Panc1 (cell line): ENCODE results near the gene TLE1. TPM values are rescaled to one million over a fixed set of nuclear protein-coding genes. Genes with fewer than 3 reads are reported as not detected.

Experiments
- ATAC-seq: fragments of 200-7000 bp; cut with Tn5 transposase; 2 replicates; pipeline ENCODE4 v1.9.1; 2020; ENCODE audit warnings: mild to moderate bottlenecking, moderate library complexity
- BruUV-seq: library from RNA; stranded (reverse); fragments of 400-500 nt; replicated peaks from 2 replicates; lab custom pipeline; 2021; lab: Mats Ljungman, UMichigan
- CTCF ChIA-PET: fragments of 300-600 bp; sonication (Branson Sonifier 250); formaldehyde crosslinking; loops from one replicate; lab custom pipeline; 2022; ENCODE audit warnings: antibody characterized with exemption; lab: Charles Lee
- POLR2A ChIA-PET: fragments of 300-600 bp; sonication (Branson Sonifier 250); formaldehyde crosslinking; loops from one replicate; lab custom pipeline; 2022; ENCODE audit warnings: antibody characterized with exemption; lab: Charles Lee
- DNase-seq: peaks from one replicate; pipeline ENCODE4 v3.0.0-alpha.2; 2010; ENCODE audit warnings: low read depth, low spot score
- H3K27ac ChIP-seq: 2 replicates; pipeline ENCODE4 v1.5.1; 2011; ENCODE audit warnings: mild to moderate bottlenecking, low read length, inconsistent platforms
- H3K27me3 ChIP-seq: fragments of 200-500 bp; sonication (Bioruptor generic); 2 replicates; pipeline ENCODE4 v1.6.0; 2014; ENCODE audit warnings: low read length, inconsistent platforms; ENCODE audit not compliant: control insufficient read depth, insufficient read depth
- H3K36me3 ChIP-seq: fragments of 200-500 bp; sonication (Bioruptor generic); 2 replicates; pipeline ENCODE4 v1.5.1; 2014; ENCODE audit warnings: inconsistent platforms, mild to moderate bottlenecking, low read length, moderate library complexity; ENCODE audit not compliant: control insufficient read depth, insufficient read depth
- H3K4me1 ChIP-seq: 2 replicates; pipeline ENCODE4 v1.5.1; 2011; ENCODE audit warnings: inconsistent platforms, mild to moderate bottlenecking, low read length, moderate library complexity; ENCODE audit not compliant: control insufficient read depth, insufficient read depth
- H3K4me3 ChIP-seq, 2 experiments: 2 replicates each; pipeline ENCODE4 v1.5.1; 2011 to 2012; ENCODE audit warnings: low read depth in 2 of 2, low read length in 2 of 2, mild to moderate bottlenecking in 2 of 2, inconsistent platforms in 1 of 2, moderate library complexity in 1 of 2
- H3K9me3 ChIP-seq: fragments of 200-500 bp; sonication (Bioruptor generic); 2 replicates; pipeline ENCODE4 v1.5.1; 2014; ENCODE audit warnings: low read depth, mild to moderate bottlenecking, inconsistent platforms, low read length, moderate library complexity; ENCODE audit not compliant: control insufficient read depth, insufficient read depth
- CTCF ChIP-seq: fragments of 450-650 bp; IDR thresholded peaks from 2 replicates; pipeline ENCODE4 v1.5.1; 2017; ENCODE audit warnings: mild to moderate bottlenecking
- POLR2AphosphoS5 ChIP-seq: IDR thresholded peaks from 2 replicates; pipeline ENCODE4 v1.6.1; 2012; ENCODE audit warnings: mild to moderate bottlenecking, low read depth, low read length, moderate library complexity
- REST ChIP-seq, 2 experiments: IDR thresholded peaks; 2 replicates each; pipeline ENCODE4 v1.6.1; 2011 to 2012; ENCODE audit warnings: low read depth in 2 of 2, control low read depth in 1 of 2, low read length in 1 of 2, mild to moderate bottlenecking in 1 of 2, moderate library complexity in 1 of 2; ENCODE audit not compliant: insufficient read depth in 1 of 2
- SIN3A ChIP-seq: IDR thresholded peaks from 2 replicates; pipeline ENCODE4 v1.6.1; 2012; ENCODE audit warnings: low read depth, mild to moderate bottlenecking, low read length, moderate library complexity, borderline replicate concordance; ENCODE audit not compliant: insufficient read depth
- TCF7L2 ChIP-seq: IDR thresholded peaks from 2 replicates; pipeline ENCODE4 v1.6.1; 2011; ENCODE audit warnings: mild to moderate bottlenecking, low read depth, low read length, inconsistent platforms
- in situ Hi-C: cut with HindIII; loops from 2 replicates; pipeline ENCODE4 v1.10.0; 2016; ENCODE audit warnings: low sequenced_read_pairs, low pct_unique_long_range_greater_than_20kb
- intact Hi-C: fragments of 100-400 bp; cut with micrococcal nuclease; formaldehyde crosslinking; loops from one replicate; pipeline ENCODE4 v1.10.0; 2022; ENCODE audit not compliant: unreplicated experiment
- total RNA-seq: library from RNA; stranded (reverse); gene quantifications from one replicate; pipeline ENCODE4 v1.2.1, GENCODE V29; 2021; ENCODE audit not compliant: unreplicated experiment

Gene TLE1
- total RNA-seq, 1 experiment from 2014 or later = 12.9 TPM

GRCh38 chr9:81590688-81591087, 98.7 kb downstream of the TLE1 start:
- CTCF ChIA-PET = no interaction called here
- no peaks in the 10 kb centered on the region for H3K27me3 ChIP-seq
- DNase-seq (no peak), ATAC-seq (no peak)
- in situ Hi-C loops = no loop called here
- H3K4me1 ChIP-seq = peaks cover 3% of the 10 kb centered on the region; the same call in 1 of the 2 replicates
- H3K9me3 ChIP-seq = no peaks in the 10 kb centered on the region
- no TSS peak for BruUV-seq
- POLR2A ChIA-PET = no interaction called here
- H3K4me3 ChIP-seq = no peak overlapping the region
- TF ChIP-seq POLR2AphosphoS5 = no peak
- TF ChIP-seq CTCF = no peak
- TF ChIP-seq TCF7L2 = no peak
- no peak for TF ChIP-seq SIN3A
- no peak for TF ChIP-seq REST (IDR thresholded peaks at IDR 0.05; ENCODE audit: insufficient read depth in 1 of 2, low read depth in 2 of 2, low read length in 1 of 2)
- intact Hi-C loops = no loop called here
- H3K27ac ChIP-seq = no peak overlapping the region
- no peaks in the 10 kb centered on the region for H3K36me3 ChIP-seq

GRCh38 chr9:81589819-81590218, 99.5 kb downstream of the TLE1 start:
- intact Hi-C loops = no loop called here
- Histone ChIP-seq H3K4me3 (no peak overlapping the region), H3K27ac (no peak overlapping the region), H3K36me3 (no peaks in the 10 kb centered on the region), H3K4me1 (peaks cover 3% of the 10 kb centered on the region; the same call in 1 of the 2 replicates), H3K27me3 (no peaks in the 10 kb centered on the region), H3K9me3 (no peaks in the 10 kb centered on the region)
- ATAC-seq = no peak
- TF ChIP-seq SIN3A (no peak), TCF7L2 (no peak), CTCF (no peak), POLR2AphosphoS5 (no peak), REST (IDR thresholded peaks at IDR 0.05; ENCODE audit: insufficient read depth in 1 of 2, low read depth in 2 of 2, low read length in 1 of 2) (no peak)
- ChIA-PET POLR2A (no interaction called here), CTCF (no interaction called here)
- DNase-seq = no peak
- in situ Hi-C loops = no loop called here
- BruUV-seq = no TSS peak
